GM12874 (cell line): ENCODE measurements around the gene DGAT2.

Experiments used
- TF ChIP-seq, protein P1 (sequence below): IDR thresholded peaks from 2 replicates; pipeline ENCODE4 v1.5.1; 2011; ENCODE audit warnings: low read depth, mild to moderate bottlenecking, control low read depth, low read length, moderate library complexity; ENCODE audit not compliant: insufficient read depth

The DGAT2 gene

GRCh38 chr11:75800136-75800675 is 31.6 kb downstream of the DGAT2 start:
- TF ChIP-seq, protein P1, sequence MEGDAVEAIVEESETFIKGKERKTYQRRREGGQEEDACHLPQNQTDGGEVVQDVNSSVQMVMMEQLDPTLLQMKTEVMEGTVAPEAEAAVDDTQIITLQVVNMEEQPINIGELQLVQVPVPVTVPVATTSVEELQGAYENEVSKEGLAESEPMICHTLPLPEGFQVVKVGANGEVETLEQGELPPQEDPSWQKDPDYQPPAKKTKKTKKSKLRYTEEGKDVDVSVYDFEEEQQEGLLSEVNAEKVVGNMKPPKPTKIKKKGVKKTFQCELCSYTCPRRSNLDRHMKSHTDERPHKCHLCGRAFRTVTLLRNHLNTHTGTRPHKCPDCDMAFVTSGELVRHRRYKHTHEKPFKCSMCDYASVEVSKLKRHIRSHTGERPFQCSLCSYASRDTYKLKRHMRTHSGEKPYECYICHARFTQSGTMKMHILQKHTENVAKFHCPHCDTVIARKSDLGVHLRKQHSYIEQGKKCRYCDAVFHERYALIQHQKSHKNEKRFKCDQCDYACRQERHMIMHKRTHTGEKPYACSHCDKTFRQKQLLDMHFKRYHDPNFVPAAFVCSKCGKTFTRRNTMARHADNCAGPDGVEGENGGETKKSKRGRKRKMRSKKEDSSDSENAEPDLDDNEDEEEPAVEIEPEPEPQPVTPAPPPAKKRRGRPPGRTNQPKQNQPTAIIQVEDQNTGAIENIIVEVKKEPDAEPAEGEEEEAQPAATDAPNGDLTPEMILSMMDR: no peak

- TF ChIP-seq, protein P1: no peak
These were observed 32.3 kb downstream of the DGAT2 start for GRCh38 chr11:75800728-75801361.

DNA sequence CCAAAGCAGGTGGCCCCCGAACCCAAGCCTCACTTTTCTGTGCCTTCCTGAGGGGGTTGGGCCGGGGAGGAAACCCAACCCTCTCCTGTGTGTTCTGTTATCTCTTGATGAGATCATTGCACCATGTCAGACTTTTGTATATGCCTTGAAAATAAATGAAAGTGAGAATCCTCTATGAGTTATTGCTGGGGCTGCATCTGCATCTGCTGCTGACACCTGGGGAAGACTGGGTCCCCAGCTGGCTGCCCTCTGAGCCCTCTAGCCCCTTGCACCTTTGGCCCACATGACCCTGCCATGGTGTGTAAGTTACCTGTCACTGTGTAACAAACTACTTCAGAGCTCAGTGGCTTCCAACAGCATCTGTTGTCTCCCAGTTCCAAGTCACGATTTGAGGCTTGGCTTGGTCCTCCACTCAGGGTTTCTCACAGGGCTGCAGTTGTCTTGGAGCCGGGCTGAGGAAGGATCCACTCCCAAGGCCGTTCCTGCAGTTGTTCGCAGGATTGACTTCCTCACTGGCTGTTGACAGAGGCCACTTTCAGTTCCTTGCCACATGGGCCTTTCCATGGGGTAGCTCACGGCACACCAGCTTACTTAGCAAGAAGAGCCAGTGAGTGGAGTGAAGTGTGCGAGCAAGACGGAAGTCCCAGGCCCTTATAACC is 32.9 kb downstream of the DGAT2 start:
- TF ChIP-seq, protein P1: no peak

GRCh38 chr11:75802021-75802912 is 33.7 kb downstream of the DGAT2 start:
- TF ChIP-seq, protein P1: no peak

- TF ChIP-seq, protein P1: peak; percentile 89
These were observed 34.6 kb downstream of the DGAT2 start for GRCh38 chr11:75802913-75803820.

- TF ChIP-seq, protein P1: no peak
These were observed 40.5 kb downstream of the DGAT2 start for GRCh38 chr11:75809111-75809510.
